GM12875 (cell line): ENCODE data around the gene GMPPB.

ENCODE experiments used
- H3K4me3 ChIP-seq: one replicate; pipeline ENCODE4 v1.5.1; 2011; ENCODE audit warnings: low read depth, low read length, control low read depth
- TF ChIP-seq, protein P1 (sequence below): IDR thresholded peaks from 2 replicates; pipeline ENCODE4 v1.5.1; 2011; ENCODE audit warnings: low read depth, mild to moderate bottlenecking, control low read depth, inconsistent platforms, low read length, moderate library complexity, borderline replicate concordance; ENCODE audit not compliant: insufficient read depth

Gene GMPPB

GRCh38 chr3:49722896-49723295 is 855 bp downstream of the GMPPB start:
- H3K4me3 ChIP-seq = peak overlapping the region; percentile 100
- TF ChIP-seq, protein P1, sequence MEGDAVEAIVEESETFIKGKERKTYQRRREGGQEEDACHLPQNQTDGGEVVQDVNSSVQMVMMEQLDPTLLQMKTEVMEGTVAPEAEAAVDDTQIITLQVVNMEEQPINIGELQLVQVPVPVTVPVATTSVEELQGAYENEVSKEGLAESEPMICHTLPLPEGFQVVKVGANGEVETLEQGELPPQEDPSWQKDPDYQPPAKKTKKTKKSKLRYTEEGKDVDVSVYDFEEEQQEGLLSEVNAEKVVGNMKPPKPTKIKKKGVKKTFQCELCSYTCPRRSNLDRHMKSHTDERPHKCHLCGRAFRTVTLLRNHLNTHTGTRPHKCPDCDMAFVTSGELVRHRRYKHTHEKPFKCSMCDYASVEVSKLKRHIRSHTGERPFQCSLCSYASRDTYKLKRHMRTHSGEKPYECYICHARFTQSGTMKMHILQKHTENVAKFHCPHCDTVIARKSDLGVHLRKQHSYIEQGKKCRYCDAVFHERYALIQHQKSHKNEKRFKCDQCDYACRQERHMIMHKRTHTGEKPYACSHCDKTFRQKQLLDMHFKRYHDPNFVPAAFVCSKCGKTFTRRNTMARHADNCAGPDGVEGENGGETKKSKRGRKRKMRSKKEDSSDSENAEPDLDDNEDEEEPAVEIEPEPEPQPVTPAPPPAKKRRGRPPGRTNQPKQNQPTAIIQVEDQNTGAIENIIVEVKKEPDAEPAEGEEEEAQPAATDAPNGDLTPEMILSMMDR = no peak

- H3K4me3 ChIP-seq = peak overlapping the region; percentile 100
- TF ChIP-seq, protein P1 = no peak
Measured at GRCh38 chr3:49721896-49722781, 1.6 kb downstream of the GMPPB start.

- TF ChIP-seq, protein P1 = no peak
- H3K4me3 ChIP-seq = no peak overlapping the region
Measured at GRCh38 chr3:49721596-49721895, 2.2 kb downstream of the GMPPB start.

DNA sequence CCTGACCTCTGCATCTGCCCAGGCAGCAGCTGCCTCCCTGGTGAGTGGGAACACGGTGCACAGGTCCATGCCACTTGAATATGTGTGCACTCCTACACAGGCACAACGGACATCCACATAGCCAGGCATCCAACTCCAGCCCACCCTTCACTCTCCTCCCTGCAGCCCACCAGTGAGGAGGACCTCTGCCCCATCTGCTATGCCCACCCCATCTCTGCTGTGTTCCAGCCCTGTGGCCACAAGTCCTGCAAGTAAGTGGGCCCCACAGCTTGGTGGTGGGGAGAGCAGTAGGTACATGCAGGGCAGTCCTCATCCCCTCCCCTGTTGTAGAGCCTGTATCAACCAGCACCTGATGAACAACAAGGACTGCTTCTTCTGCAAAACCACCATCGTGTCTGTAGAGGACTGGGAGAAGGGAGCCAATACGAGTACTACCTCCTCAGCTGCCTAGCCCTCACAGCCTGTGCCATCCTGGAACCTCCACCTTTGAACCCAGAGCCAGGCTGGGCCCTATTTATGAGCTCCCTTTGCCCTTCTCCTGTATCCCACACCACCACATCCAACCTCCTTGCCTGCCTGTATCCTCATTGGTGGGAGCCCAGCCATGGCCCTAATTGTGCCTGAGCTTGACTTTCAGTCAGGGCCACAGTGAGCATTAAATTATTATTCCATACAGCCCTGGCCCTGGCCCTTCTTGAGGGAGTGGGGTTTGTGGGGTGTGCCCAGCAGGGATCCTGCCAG is 2.7 kb downstream of the GMPPB start:
- H3K4me3 ChIP-seq = no peak overlapping the region
- TF ChIP-seq, protein P1 = no peak

DNA sequence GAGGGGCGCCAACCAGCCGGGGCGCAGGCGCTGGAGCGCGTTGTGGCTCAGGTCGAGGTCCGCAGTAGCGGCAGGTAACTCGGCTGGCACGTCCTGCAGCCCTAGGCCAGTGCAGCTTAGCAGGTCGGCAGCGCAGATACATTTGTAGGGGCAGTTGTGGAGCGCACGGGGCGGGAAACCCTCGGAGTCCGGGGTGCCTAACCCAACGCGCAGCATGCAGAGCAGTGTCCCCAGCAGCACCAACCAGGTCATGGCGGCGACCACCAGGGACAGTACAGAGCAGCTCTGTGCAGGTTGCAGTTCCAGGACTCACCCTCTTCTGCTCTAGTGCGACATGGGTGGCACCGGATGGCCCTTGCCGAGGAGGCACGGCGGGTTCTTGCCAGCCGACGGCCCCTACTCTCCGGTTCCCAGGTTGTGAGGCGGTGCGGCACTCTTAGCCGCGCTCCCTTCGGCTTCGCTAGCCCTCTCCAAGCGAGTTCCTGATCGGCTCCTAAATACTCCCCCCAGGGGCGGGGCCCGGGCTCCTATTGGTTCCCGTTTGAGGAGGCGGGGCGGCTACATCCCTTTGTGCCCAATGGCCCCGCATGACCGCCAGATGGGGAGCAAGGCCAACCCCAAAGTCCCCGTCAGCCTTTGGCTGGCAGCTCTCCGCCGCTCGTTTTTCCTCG is 4.4 kb downstream of the GMPPB start, which contains the start of gene AMIGO3:
AMIGO3 (minus strand) TSS at position 471 of the 671 bp plus-strand sequence; CDS start at position 252, 219 bp downstream.
- peak within 1 kb of the TSS; percentile 65 for H3K4me3 ChIP-seq
- TF ChIP-seq, protein P1 = peak; percentile 92

DNA sequence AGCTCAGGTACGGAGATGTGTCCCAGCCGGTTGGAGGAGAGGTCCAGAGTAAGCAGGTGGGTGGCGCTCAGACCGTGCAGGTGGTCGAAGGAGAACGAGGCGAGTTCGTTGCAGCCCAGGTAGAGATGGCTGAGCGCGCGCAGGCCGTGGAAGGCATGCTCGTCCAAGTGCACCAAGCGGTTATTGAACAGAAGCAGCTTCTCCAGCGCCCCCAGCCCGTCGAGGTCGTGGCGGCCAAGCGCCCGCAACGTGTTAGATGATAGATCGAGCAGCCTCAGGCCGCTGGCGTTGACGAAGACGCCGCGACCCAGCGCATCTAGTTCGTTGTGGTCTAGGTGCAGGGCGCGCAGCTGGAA is 4.9 kb downstream of the GMPPB start:
- TF ChIP-seq, protein P1 = no peak

More for the DNA sequence above, 4.9 kb downstream of the GMPPB start:
- H3K4me3 ChIP-seq = peak overlapping the region; percentile 65
